A549 (cell line): ENCODE data around the gene HSPA8. TPM values are rescaled to one million over a fixed set of nuclear protein-coding genes. Genes with fewer than 3 reads are reported as not detected.

Experiments
- ATAC-seq, 2 experiments: fragments of 200-7000 bp in 1 of 2; fragments of >200 bp in 1 of 2; cut with Nextera tagmentation in 1 of 2; cut with Tn5 transposase in 1 of 2; 3 replicates each; pipeline versions ENCODE4 v1.8.0 to v1.9.1; 2018 to 2020; ENCODE audit warnings: mild to moderate bottlenecking in 1 of 2, moderate library complexity in 1 of 2
- CTCF ChIA-PET: fragments of 300-600 bp; sonication (Branson Sonifier 250); formaldehyde crosslinking; extraction: SDS; loops from one replicate; lab custom pipeline; 2021; ENCODE audit warnings: antibody characterized with exemption, inconsistent platforms; lab: Yijun Ruan, JAX
- POLR2A ChIA-PET: fragments of 350-600 bp; formaldehyde crosslinking; extraction: SDS; loops from one replicate; lab custom pipeline; 2021; ENCODE audit warnings: antibody characterized with exemption, inconsistent platforms; lab: Yijun Ruan, JAX
- DNase-seq, 2 experiments: peaks; one replicate each; pipeline versions ENCODE4 v3.0.0 to v3.0.0-alpha.2; 2011 to 2016; ENCODE audit warnings: low read depth in 1 of 2, low spot score in 1 of 2
- FAIRE-seq: peaks from 2 replicates; lab custom pipeline; 2011; peaks lifted over from hg19 to GRCh38; lab: Jason Lieb, UNC
- H3K27ac ChIP-seq, 2 experiments: fragments of >200 bp; sonication (Bioruptor Twin); formaldehyde crosslinking; 3 replicates each; pipeline ENCODE4 v1.5.1; 2016 to 2017
- H3K4me1 ChIP-seq: fragments of >200 bp; sonication (Bioruptor Twin); formaldehyde crosslinking; 3 replicates; pipeline ENCODE4 v1.6.1; 2016
- H3K4me2 ChIP-seq: fragments of >200 bp; sonication (Bioruptor Twin); formaldehyde crosslinking; 3 replicates; pipeline ENCODE4 v1.6.1; 2016
- H3K4me3 ChIP-seq: fragments of >200 bp; sonication (Bioruptor Twin); formaldehyde crosslinking; 3 replicates; pipeline ENCODE4 v1.5.1; 2016
- H3K9me3 ChIP-seq: fragments of >200 bp; sonication (Bioruptor Twin); formaldehyde crosslinking; 3 replicates; pipeline ENCODE4 v1.6.1; 2016
- BHLHE40 ChIP-seq: IDR thresholded peaks from 2 replicates; pipeline ENCODE4 v1.6.1; 2012; ENCODE audit warnings: low read depth, low read length, inconsistent platforms
- CBX2 ChIP-seq: fragments of 200-600 bp; sonication (generic); IDR thresholded peaks from 2 replicates; pipeline ENCODE4 v1.6.1; 2016; ENCODE audit warnings: low read depth, mild to moderate bottlenecking, borderline replicate concordance
- CBX8 ChIP-seq: fragments of 200-600 bp; sonication (generic); IDR thresholded peaks from 2 replicates; pipeline ENCODE4 v1.6.1; 2016
- EHMT2 ChIP-seq: fragments of 200-600 bp; sonication (generic); IDR thresholded peaks from 2 replicates; pipeline ENCODE4 v1.6.1; 2016; ENCODE audit warnings: antibody characterized with exemption, low read depth, mild to moderate bottlenecking, moderate library complexity
- EP300 ChIP-seq, 2 experiments: fragments of >200 bp; sonication (Bioruptor Twin); formaldehyde crosslinking; IDR thresholded peaks; 2 replicates in 1 of 2; 3 replicates in 1 of 2; pipeline ENCODE4 v1.6.1; 2016 to 2017
- HDAC2 ChIP-seq: fragments of 200-600 bp; sonication (generic); IDR thresholded peaks from 2 replicates; pipeline ENCODE4 v1.6.1; 2016
- HMGXB4 ChIP-seq: fragments of 250-450 bp; sonication (Bioruptor Pico); IDR thresholded peaks from 2 replicates; pipeline ENCODE4 v1.5.0; 2021; ENCODE audit warnings: mild to moderate bottlenecking, moderate library complexity, borderline replicate concordance
- JUN ChIP-seq, 2 experiments: fragments of >200 bp; sonication (Bioruptor Twin); formaldehyde crosslinking; IDR thresholded peaks; 2 replicates in 1 of 2; 3 replicates in 1 of 2; pipeline ENCODE4 v1.6.1; 2016 to 2017
- KDM1A ChIP-seq: fragments of 200-600 bp; sonication (generic); IDR thresholded peaks from 2 replicates; pipeline ENCODE4 v1.6.1; 2016; ENCODE audit warnings: low read depth, mild to moderate bottlenecking
- MAFK ChIP-seq: fragments of 450-650 bp; IDR thresholded peaks from 2 replicates; pipeline ENCODE4 v1.6.1; 2014; ENCODE audit not compliant: partially characterized antibody
- MAX ChIP-seq: IDR thresholded peaks from 2 replicates; pipeline ENCODE4 v1.6.1; 2012
- PHF8 ChIP-seq: fragments of 200-600 bp; sonication (generic); IDR thresholded peaks from 2 replicates; pipeline ENCODE4 v1.6.1; 2016; ENCODE audit warnings: low read depth, mild to moderate bottlenecking, antibody characterized with exemption, moderate library complexity, borderline replicate concordance
- RAD21 ChIP-seq, 2 experiments: fragments of >200 bp in 1 of 2; sonication (Bioruptor Twin) in 1 of 2; formaldehyde crosslinking in 1 of 2; IDR thresholded peaks in 1 of 2; conservative IDR thresholded peaks in 1 of 2; 2 replicates in 1 of 2; 3 replicates in 1 of 2; pipeline ENCODE4 v1.6.1; 2012 to 2018; ENCODE audit warnings: inconsistent platforms in 1 of 2
- TP53 ChIP-seq: fragments of 250-450 bp; sonication (Bioruptor Pico); IDR thresholded peaks from 2 replicates; pipeline ENCODE4 v1.5.0; 2021; ENCODE audit warnings: mild to moderate bottlenecking, moderate library complexity
- ZFP36 ChIP-seq: fragments of 450-650 bp; IDR thresholded peaks from 2 replicates; pipeline ENCODE4 v1.6.1; 2014; ENCODE audit warnings: borderline replicate concordance; ENCODE audit not compliant: partially characterized antibody
- ZNF302 ChIP-seq: fragments of 250-450 bp; sonication (Bioruptor Pico); IDR thresholded peaks from 2 replicates; pipeline ENCODE4 v1.9.0; 2021; ENCODE audit warnings: inconsistent platforms, mild to moderate bottlenecking, moderate library complexity
- ZSCAN20 ChIP-seq: fragments of 250-450 bp; sonication (Bioruptor Pico); IDR thresholded peaks from 2 replicates; pipeline ENCODE4 v1.8.0; 2022; ENCODE audit warnings: mild to moderate bottlenecking, moderate library complexity
- WGBS: methylation state at CpG from one replicate; pipeline ENCODE4 v1.1.6; 2017; ENCODE audit errors: missing lambda C conversion rate; 5-methylcytosine and 5-hydroxymethylcytosine counted together
- polyA plus RNA-seq, 4 experiments: library from polyadenylated mRNA; depleted of rRNA in 3 of 4; stranded (reverse); fragments of >200 nt; fragmentation: RNase III in 1 of 4; extraction: RNeasy Plus Mini Kit Qiagen cat#74134 plus additional on column Dnase treatment in 1 of 4; gene quantifications; 2 replicates in 3 of 4; 3 replicates in 1 of 4; pipeline ENCODE4 v1.2.3, GENCODE V29; 2011 to 2017
- TF ChIP-seq, protein P1 (sequence below): fragments of >200 bp; sonication (Bioruptor Twin); formaldehyde crosslinking; IDR thresholded peaks from 3 replicates; pipeline ENCODE4 v1.5.1; 2016
- TF ChIP-seq, protein P2 (sequence below): fragments of >200 bp; sonication (Bioruptor Twin); formaldehyde crosslinking; IDR thresholded peaks from 3 replicates; pipeline ENCODE4 v1.6.1; 2016

Gene HSPA8
- polyA plus RNA-seq, 2 of the 4 experiments (the other 2 are of a cell fraction), result 1,869 to 2,091 TPM

DNA sequence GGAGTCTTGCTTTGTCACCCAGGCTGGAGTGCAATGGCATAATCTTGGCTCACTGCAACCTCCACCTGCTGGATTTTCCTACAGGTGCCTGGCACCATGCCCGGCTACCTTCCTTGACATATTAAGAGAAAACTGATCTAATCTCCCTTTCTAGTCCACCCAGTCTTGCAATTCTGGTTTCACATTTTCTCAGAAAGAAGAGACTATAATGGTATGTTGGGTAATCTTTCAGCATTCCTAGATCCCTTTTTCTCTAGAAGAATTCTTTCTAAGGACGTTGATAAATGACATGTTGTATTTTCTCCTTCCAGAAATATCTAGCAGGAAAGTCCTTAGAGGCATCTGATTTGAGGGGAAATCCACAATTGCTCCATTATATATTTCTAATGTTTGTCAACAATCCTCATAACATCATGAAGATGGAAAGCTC, 10.4 kb upstream of the HSPA8 start:
- Histone ChIP-seq H3K27ac (no peak overlapping the region), H3K4me1 (no peaks in the 10 kb centered on the region), H3K9me3 (no peaks in the 10 kb centered on the region), H3K4me3 (no peak overlapping the region), H3K4me2 (no peak overlapping the region)
- TF ChIP-seq BHLHE40 (no peak), CBX2 (no peak), MAFK (no peak), TP53 (no peak), MAX (no peak), ZFP36 (no peak), CBX8 (no peak), EP300 (IDR thresholded peaks at IDR 0.05) (no peak), RAD21 (conservative IDR thresholded peaks at IDR 0.05 in 1 of 2, IDR thresholded peaks at IDR 0.05 in 1 of 2) (no peak), HMGXB4 (CRISPR knock-in tag) (no peak), KDM1A (no peak), HDAC2 (no peak), ZSCAN20 (CRISPR knock-in tag) (no peak), PHF8 (no peak), ZNF302 (CRISPR knock-in tag) (no peak)
- TF ChIP-seq, protein P1, sequence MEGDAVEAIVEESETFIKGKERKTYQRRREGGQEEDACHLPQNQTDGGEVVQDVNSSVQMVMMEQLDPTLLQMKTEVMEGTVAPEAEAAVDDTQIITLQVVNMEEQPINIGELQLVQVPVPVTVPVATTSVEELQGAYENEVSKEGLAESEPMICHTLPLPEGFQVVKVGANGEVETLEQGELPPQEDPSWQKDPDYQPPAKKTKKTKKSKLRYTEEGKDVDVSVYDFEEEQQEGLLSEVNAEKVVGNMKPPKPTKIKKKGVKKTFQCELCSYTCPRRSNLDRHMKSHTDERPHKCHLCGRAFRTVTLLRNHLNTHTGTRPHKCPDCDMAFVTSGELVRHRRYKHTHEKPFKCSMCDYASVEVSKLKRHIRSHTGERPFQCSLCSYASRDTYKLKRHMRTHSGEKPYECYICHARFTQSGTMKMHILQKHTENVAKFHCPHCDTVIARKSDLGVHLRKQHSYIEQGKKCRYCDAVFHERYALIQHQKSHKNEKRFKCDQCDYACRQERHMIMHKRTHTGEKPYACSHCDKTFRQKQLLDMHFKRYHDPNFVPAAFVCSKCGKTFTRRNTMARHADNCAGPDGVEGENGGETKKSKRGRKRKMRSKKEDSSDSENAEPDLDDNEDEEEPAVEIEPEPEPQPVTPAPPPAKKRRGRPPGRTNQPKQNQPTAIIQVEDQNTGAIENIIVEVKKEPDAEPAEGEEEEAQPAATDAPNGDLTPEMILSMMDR, result no peak
- TF ChIP-seq, protein P2, sequence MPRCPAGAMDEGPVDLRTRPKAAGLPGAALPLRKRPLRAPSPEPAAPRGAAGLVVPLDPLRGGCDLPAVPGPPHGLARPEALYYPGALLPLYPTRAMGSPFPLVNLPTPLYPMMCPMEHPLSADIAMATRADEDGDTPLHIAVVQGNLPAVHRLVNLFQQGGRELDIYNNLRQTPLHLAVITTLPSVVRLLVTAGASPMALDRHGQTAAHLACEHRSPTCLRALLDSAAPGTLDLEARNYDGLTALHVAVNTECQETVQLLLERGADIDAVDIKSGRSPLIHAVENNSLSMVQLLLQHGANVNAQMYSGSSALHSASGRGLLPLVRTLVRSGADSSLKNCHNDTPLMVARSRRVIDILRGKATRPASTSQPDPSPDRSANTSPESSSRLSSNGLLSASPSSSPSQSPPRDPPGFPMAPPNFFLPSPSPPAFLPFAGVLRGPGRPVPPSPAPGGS, result no peak
- ATAC-seq (no peak), FAIRE-seq (no peak), DNase-seq (no peak)
- POLR2A ChIA-PET, result no interaction called here
- 62% methylated on average over 2 of the region's 2 CpGs for WGBS
- CTCF ChIA-PET, result interaction anchor here (0.9 to 1.3 kb wide), 2 partner anchors 8 to 174 kb away, joined by 3 to 4 read pairs; no protein-coding TSS in a partner anchor

- 83% methylated on average over 5 of the region's 5 CpGs for WGBS
- ChIA-PET POLR2A (no interaction called here), CTCF (interaction anchor here (1.6 kb wide), 1 partner anchor 177 kb away, joined by 3 read pairs; no protein-coding TSS in a partner anchor)
- Histone ChIP-seq H3K27ac (no peak overlapping the region), H3K4me3 (no peak overlapping the region), H3K4me2 (no peak overlapping the region), H3K9me3 (no peaks in the 10 kb centered on the region), H3K4me1 (peaks cover 7% of the 10 kb centered on the region; the same call in 2 of the 3 replicates)
- FAIRE-seq (no peak), ATAC-seq (no peak), DNase-seq (no peak)
- TF ChIP-seq, protein P1, result no peak
- TF ChIP-seq EHMT2 (no peak), JUN (IDR thresholded peaks at IDR 0.05) (no peak)
Observed at GRCh38 chr11:123069908-123070821, 8.2 kb upstream of the HSPA8 start.
